Measurements from ENCODE around the gene ARHGAP26. TPM values are rescaled to one million over a fixed set of nuclear protein-coding genes. Genes with fewer than 3 reads are reported as not detected.

The ARHGAP26 gene
- total RNA-seq, 1 experiment from 2014 or later: 79.8 TPM

DNA sequence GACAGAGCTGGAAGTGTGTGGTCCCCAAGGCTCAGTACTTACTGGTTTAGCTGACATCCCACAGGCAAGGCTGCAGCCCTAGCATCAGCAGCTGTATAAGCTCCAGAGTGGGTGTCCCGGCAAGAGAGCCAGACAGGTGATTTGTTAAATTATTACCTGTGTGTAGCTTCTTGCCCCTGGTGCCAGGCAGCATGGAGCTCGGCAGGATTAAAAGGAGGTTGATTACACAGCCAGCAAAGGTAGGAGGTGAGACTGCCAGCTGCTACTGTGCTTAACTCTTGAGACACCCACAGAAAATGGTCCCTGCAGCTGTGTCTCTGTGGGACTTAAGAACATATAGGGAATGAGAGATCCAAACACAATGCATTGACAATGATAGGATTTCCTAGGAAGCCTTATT, 54.2 kb downstream of the ARHGAP26 start:
- Mint-ChIP-seq H3K27ac (ENCODE audit: unreplicated experiment) (no peak overlapping the region), H3K9me3 (ENCODE audit: unreplicated experiment) (no peaks in the 10 kb centered on the region), H3K36me3 (ENCODE audit: insufficient read depth, unreplicated experiment) (peaks cover 4% of the 10 kb centered on the region), H3K4me1 (ENCODE audit: low read depth, unreplicated experiment) (peaks cover 60% of the 10 kb centered on the region), H3K4me3 (ENCODE audit: unreplicated experiment) (no peak overlapping the region), H3K27me3 (ENCODE audit: insufficient read depth, unreplicated experiment) (no peaks in the 10 kb centered on the region)
- peaks cover 95% of the 10 kb centered on the region for H3K4me1 ChIP-seq
- TF ChIP-seq, protein P1, sequence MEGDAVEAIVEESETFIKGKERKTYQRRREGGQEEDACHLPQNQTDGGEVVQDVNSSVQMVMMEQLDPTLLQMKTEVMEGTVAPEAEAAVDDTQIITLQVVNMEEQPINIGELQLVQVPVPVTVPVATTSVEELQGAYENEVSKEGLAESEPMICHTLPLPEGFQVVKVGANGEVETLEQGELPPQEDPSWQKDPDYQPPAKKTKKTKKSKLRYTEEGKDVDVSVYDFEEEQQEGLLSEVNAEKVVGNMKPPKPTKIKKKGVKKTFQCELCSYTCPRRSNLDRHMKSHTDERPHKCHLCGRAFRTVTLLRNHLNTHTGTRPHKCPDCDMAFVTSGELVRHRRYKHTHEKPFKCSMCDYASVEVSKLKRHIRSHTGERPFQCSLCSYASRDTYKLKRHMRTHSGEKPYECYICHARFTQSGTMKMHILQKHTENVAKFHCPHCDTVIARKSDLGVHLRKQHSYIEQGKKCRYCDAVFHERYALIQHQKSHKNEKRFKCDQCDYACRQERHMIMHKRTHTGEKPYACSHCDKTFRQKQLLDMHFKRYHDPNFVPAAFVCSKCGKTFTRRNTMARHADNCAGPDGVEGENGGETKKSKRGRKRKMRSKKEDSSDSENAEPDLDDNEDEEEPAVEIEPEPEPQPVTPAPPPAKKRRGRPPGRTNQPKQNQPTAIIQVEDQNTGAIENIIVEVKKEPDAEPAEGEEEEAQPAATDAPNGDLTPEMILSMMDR (IDR thresholded peaks at IDR 0.05; ENCODE audit: insufficient read depth in 1 of 2, low read depth in 1 of 2, low read length in 1 of 2, severe bottlenecking in 1 of 2, unreplicated experiment in 1 of 2): no peak
- POLR2A ChIA-PET: no interaction called here
- BruUV-seq (replicated peaks): no TSS peak
- no peaks in the 10 kb centered on the region for H3K36me3 ChIP-seq (ENCODE audit: control insufficient read depth, insufficient read depth, low read length)
- intact Hi-C loops (cut with micrococcal nuclease; ENCODE audit: unreplicated experiment): no loop called here
- DNase-seq: no peak
- no peaks in the 10 kb centered on the region for H3K9me3 ChIP-seq
- H3K4me3 ChIP-seq (ENCODE audit: low read depth, low read length): no peak overlapping the region
- CTCF ChIA-PET: no interaction called here
- no peaks in the 10 kb centered on the region for H3K27me3 ChIP-seq (replicated peaks; ENCODE audit: control insufficient read depth, insufficient read depth, low read length)

DNA sequence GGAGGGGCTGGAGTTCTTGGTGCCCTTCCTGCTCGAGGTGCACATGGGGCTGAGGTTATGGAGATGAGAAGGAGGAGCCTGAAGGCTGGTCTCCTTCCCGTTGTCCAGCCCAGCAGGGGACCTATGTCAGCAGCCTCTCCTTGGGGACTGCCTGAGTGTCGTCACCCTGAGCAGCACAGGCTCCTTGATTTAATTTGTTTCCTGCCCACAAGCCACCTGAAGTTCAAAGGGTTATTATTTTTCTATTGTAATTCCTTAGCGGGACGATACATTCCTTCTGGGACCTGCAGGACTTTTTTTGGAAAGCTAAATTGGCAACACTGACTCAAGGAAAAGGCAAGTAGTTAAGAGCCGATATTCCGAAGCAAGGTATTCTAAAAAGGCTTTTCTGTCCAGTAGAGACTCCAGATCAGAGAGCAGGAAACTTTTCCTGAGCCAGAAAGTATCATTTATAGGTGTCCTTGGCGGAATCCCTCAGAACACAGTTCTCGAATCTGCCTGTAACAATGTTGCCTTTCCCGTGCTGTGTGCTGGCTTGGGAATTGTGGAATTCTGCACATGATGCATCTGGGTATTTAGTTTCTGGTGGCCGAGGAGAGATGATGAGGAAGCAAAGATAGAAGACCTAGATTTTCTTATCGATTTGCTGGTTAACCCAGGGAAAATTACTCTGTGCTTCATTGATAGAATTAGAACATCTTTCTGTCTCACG, 55.4 kb downstream of the ARHGAP26 start:
- peaks cover 61% of the 10 kb centered on the region for H3K4me1 Mint-ChIP-seq (ENCODE audit: low read depth, unreplicated experiment)
- intact Hi-C loops (cut with micrococcal nuclease; ENCODE audit: unreplicated experiment): no loop called here

DNA sequence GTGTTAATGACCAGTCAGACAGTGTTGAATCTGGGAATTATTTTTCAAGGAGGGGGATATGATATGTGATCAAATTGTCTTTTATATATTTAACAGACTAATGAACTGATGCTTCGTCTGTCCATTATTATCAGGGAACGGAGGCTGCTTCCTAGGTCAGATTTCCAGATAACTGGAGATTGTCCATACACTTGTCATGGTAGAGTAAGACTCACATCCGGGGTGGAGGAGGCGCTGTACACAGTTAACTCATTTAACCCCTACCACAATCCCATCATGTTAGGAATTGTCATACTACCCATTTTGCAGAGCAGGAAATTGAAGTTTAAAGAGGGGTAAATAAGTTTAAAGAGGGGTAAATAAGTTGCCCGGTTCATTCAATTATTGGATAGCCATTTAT, 55.9 kb downstream of the ARHGAP26 start:
- no TSS peak for BruUV-seq (replicated peaks)
- ChIA-PET POLR2A (no interaction called here), CTCF (no interaction called here)
- H3K9me3 ChIP-seq: no peaks in the 10 kb centered on the region
- H3K4me1 Mint-ChIP-seq (ENCODE audit: low read depth, unreplicated experiment): peaks cover 61% of the 10 kb centered on the region
- no peak for DNase-seq
- H3K36me3 ChIP-seq (ENCODE audit: control insufficient read depth, insufficient read depth, low read length): no peaks in the 10 kb centered on the region
- TF ChIP-seq, protein P1 (IDR thresholded peaks at IDR 0.05; ENCODE audit: insufficient read depth in 1 of 2, low read depth in 1 of 2, low read length in 1 of 2, severe bottlenecking in 1 of 2, unreplicated experiment in 1 of 2): no peak
- H3K36me3 Mint-ChIP-seq (ENCODE audit: insufficient read depth, unreplicated experiment): peaks cover 4% of the 10 kb centered on the region
- intact Hi-C loops (cut with micrococcal nuclease; ENCODE audit: unreplicated experiment): no loop called here
- H3K4me3 ChIP-seq (ENCODE audit: low read depth, low read length): no peak overlapping the region
- H3K27me3 ChIP-seq (replicated peaks; ENCODE audit: control insufficient read depth, insufficient read depth, low read length): no peaks in the 10 kb centered on the region
- H3K9me3 Mint-ChIP-seq (ENCODE audit: unreplicated experiment): no peaks in the 10 kb centered on the region
- no peak overlapping the region for H3K4me3 Mint-ChIP-seq (ENCODE audit: unreplicated experiment)
- no peaks in the 10 kb centered on the region for H3K27me3 Mint-ChIP-seq (ENCODE audit: insufficient read depth, unreplicated experiment)
- no peak overlapping the region for H3K27ac Mint-ChIP-seq (ENCODE audit: unreplicated experiment)
- H3K4me1 ChIP-seq: peaks cover 92% of the 10 kb centered on the region

More for the DNA sequence above, 55.4 kb downstream of the ARHGAP26 start:
- TF ChIP-seq, protein P1 (IDR thresholded peaks at IDR 0.05; ENCODE audit: insufficient read depth in 1 of 2, low read depth in 1 of 2, low read length in 1 of 2, severe bottlenecking in 1 of 2, unreplicated experiment in 1 of 2): no peak
- H3K36me3 ChIP-seq (ENCODE audit: control insufficient read depth, insufficient read depth, low read length): no peaks in the 10 kb centered on the region
- no peaks in the 10 kb centered on the region for H3K9me3 ChIP-seq
- DNase-seq: no peak
- Mint-ChIP-seq H3K9me3 (ENCODE audit: unreplicated experiment) (no peaks in the 10 kb centered on the region), H3K36me3 (ENCODE audit: insufficient read depth, unreplicated experiment) (peaks cover 4% of the 10 kb centered on the region), H3K27me3 (ENCODE audit: insufficient read depth, unreplicated experiment) (no peaks in the 10 kb centered on the region), H3K27ac (ENCODE audit: unreplicated experiment) (no peak overlapping the region), H3K4me3 (ENCODE audit: unreplicated experiment) (no peak overlapping the region)
- H3K4me3 ChIP-seq (ENCODE audit: low read depth, low read length): no peak overlapping the region
- no peaks in the 10 kb centered on the region for H3K27me3 ChIP-seq (replicated peaks; ENCODE audit: control insufficient read depth, insufficient read depth, low read length)
- BruUV-seq (replicated peaks): no TSS peak
- ChIA-PET POLR2A (no interaction called here), CTCF (no interaction called here)
- H3K4me1 ChIP-seq: peaks cover 92% of the 10 kb centered on the region
